Body of pancreas (tissue), 4 donors: ENCODE data around the gene SCAP.

Experiments used
- POLR2A ChIP-seq, 3 donors: fragments of 450-650 bp; IDR thresholded peaks; one replicate each; pipeline ENCODE4 v1.6.1; 2016; ENCODE audit warnings: antibody characterized with exemption in 3 of 3, mild to moderate bottlenecking in 2 of 3
- TF ChIP-seq, protein P1 (sequence below), 7 experiments: fragments of 450-650 bp in 4 of 7; fragments of 200-600 bp in 3 of 7; sonication (generic) in 3 of 7; IDR thresholded peaks; one replicate each; pipeline ENCODE4 v1.5.1; 2016 to 2019; ENCODE audit warnings: antibody characterized with exemption in 7 of 7

DNA sequence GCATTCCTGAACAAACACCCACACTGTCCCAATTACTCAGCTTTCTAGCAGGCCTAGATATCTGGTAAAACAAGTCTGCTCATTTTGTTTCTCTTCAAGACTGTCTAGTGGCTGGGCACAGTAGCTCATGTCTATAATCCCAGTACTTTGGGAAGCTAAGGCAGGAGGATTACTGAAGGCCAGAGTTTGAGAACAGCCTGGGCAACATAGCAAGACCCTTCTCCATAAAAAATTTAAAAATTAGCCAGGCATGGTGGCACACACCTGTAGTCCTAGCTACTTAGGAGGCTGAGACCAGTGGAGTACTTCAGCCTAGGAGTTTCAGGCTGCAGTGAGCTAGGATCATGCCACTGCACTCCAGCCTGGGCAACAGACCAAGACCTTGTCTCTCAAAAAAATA, 101.2 kb downstream of the SCAP start:
- TF ChIP-seq, protein P1, sequence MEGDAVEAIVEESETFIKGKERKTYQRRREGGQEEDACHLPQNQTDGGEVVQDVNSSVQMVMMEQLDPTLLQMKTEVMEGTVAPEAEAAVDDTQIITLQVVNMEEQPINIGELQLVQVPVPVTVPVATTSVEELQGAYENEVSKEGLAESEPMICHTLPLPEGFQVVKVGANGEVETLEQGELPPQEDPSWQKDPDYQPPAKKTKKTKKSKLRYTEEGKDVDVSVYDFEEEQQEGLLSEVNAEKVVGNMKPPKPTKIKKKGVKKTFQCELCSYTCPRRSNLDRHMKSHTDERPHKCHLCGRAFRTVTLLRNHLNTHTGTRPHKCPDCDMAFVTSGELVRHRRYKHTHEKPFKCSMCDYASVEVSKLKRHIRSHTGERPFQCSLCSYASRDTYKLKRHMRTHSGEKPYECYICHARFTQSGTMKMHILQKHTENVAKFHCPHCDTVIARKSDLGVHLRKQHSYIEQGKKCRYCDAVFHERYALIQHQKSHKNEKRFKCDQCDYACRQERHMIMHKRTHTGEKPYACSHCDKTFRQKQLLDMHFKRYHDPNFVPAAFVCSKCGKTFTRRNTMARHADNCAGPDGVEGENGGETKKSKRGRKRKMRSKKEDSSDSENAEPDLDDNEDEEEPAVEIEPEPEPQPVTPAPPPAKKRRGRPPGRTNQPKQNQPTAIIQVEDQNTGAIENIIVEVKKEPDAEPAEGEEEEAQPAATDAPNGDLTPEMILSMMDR (IDR thresholded peaks at IDR 0.05), result no peak
- no peak for TF ChIP-seq POLR2A (IDR thresholded peaks at IDR 0.05)
